PC-9 (cell line): Measurements from ENCODE around the gene CLINT1.

Experiments used
- CTCF ChIP-seq: fragments of 200-600 bp; sonication (generic); conservative IDR thresholded peaks from 2 replicates; pipeline ENCODE4 v1.6.1; 2017; ENCODE audit warnings: mixed run types, antibody characterized with exemption, mild to moderate bottlenecking, moderate library complexity
- EZH2 ChIP-seq: fragments of 200-600 bp; sonication (generic); IDR thresholded peaks from 2 replicates; pipeline ENCODE4 v1.8.0; 2017; ENCODE audit warnings: antibody characterized with exemption, low read depth

GRCh38 chr5:157772127-157772526 is 86.8 kb downstream of the CLINT1 start:
- TF ChIP-seq CTCF (no peak), EZH2 (no peak)
